IMR-90 (cell line): ENCODE measurements around the gene GAMT. TPM values are rescaled to one million over a fixed set of nuclear protein-coding genes. Genes with fewer than 3 reads are reported as not detected.

Source experiments
- ATAC-seq: fragments of 200-7000 bp; cut with Tn5 transposase; 2 replicates; pipeline ENCODE4 v1.9.1; 2020; ENCODE audit warnings: low read depth, mild to moderate bottlenecking, moderate library complexity
- BruUV-seq: library from RNA; stranded (reverse); fragments of 400-500 nt; replicated peaks from 2 replicates; lab custom pipeline; 2021; lab: Mats Ljungman, UMichigan
- CTCF ChIA-PET: fragments of 300-600 bp; formaldehyde crosslinking; extraction: SDS; loops from one replicate; lab custom pipeline; 2021; ENCODE audit warnings: antibody characterized with exemption; lab: Yijun Ruan, JAX
- POLR2A ChIA-PET: fragments of 300-600 bp; sonication (Branson Sonifier 250); formaldehyde crosslinking; loops from one replicate; lab custom pipeline; 2022; ENCODE audit warnings: antibody characterized with exemption; ENCODE audit not compliant: unreplicated experiment; lab: Charles Lee
- DNase-seq: peaks from one replicate; pipeline ENCODE4 v3.0.0; 2013
- H2AFZ ChIP-seq: replicated peaks from 2 replicates; pipeline ENCODE3; 2013; ENCODE audit warnings: low read length, mild to moderate bottlenecking; ENCODE audit not compliant: poor library complexity
- H2AK5ac ChIP-seq: 2 replicates; pipeline ENCODE4 v1.6.1; 2013; ENCODE audit warnings: low read depth, low read length, inconsistent platforms
- H2AK9ac ChIP-seq: replicated peaks from 2 replicates; pipeline ENCODE3; 2013; ENCODE audit warnings: mild to moderate bottlenecking, low read depth, low read length, moderate library complexity; ENCODE audit not compliant: poor library complexity
- H2BK120ac ChIP-seq: 2 replicates; pipeline ENCODE4 v1.6.1; 2013; ENCODE audit warnings: low read depth, low read length, inconsistent platforms
- H2BK15ac ChIP-seq: 3 replicates; pipeline ENCODE4 v1.6.1; 2013; ENCODE audit warnings: low read depth, low read length, inconsistent platforms
- H2BK20ac ChIP-seq: 2 replicates; pipeline ENCODE4 v1.6.1; 2013; ENCODE audit warnings: low read depth, mild to moderate bottlenecking, inconsistent platforms, low read length, moderate library complexity
- H2BK5ac ChIP-seq: 2 replicates; pipeline ENCODE4 v1.6.1; 2013; ENCODE audit warnings: mild to moderate bottlenecking, low read depth, low read length, inconsistent platforms; ENCODE audit not compliant: poor library complexity, severe bottlenecking
- H3K14ac ChIP-seq: replicated peaks from 2 replicates; pipeline ENCODE4 v1.6.1; 2013; ENCODE audit warnings: low read depth, low read length, inconsistent platforms
- H3K18ac ChIP-seq: 2 replicates; pipeline ENCODE4 v1.6.1; 2013; ENCODE audit warnings: low read depth, low read length, control low read depth
- H3K23ac ChIP-seq: 2 replicates; pipeline ENCODE4 v1.6.1; 2013; ENCODE audit warnings: low read depth, low read length, inconsistent platforms
- H3K27ac ChIP-seq: 2 replicates; pipeline ENCODE4 v1.5.1; 2013; ENCODE audit warnings: mild to moderate bottlenecking, control low read depth, low read length; ENCODE audit not compliant: insufficient read depth
- H3K27me3 ChIP-seq: 2 replicates; pipeline ENCODE4 v1.6.1; 2013; ENCODE audit warnings: low read length; ENCODE audit not compliant: control insufficient read depth, insufficient read depth
- H3K36me3 ChIP-seq: 2 replicates; pipeline ENCODE4 v1.6.1; 2013; ENCODE audit warnings: low read length, mixed read lengths; ENCODE audit not compliant: control insufficient read depth, insufficient read depth
- H3K4ac ChIP-seq: 2 replicates; pipeline ENCODE4 v1.6.1; 2013; ENCODE audit warnings: low read depth, low read length, inconsistent platforms
- H3K4me1 ChIP-seq: 2 replicates; pipeline ENCODE4 v1.6.1; 2013; ENCODE audit warnings: low read length, mixed read lengths; ENCODE audit not compliant: control insufficient read depth, insufficient read depth
- H3K4me2 ChIP-seq: 2 replicates; pipeline ENCODE4 v1.6.1; 2013; ENCODE audit warnings: low read depth, mild to moderate bottlenecking, control low read depth, low read length, moderate library complexity
- H3K4me3 ChIP-seq: 2 replicates; pipeline ENCODE4 v1.5.1; 2013; ENCODE audit warnings: low read depth, mild to moderate bottlenecking, control low read depth, low read length, moderate library complexity; ENCODE audit not compliant: insufficient read depth
- H3K56ac ChIP-seq: 2 replicates; pipeline ENCODE4 v1.6.1; 2013; ENCODE audit warnings: low read length, inconsistent platforms; ENCODE audit not compliant: insufficient read depth; ENCODE audit errors: extremely low read depth
- H3K79me1 ChIP-seq, 2 experiments: 2 replicates each; pipeline ENCODE4 v1.6.1; 2013; ENCODE audit warnings: low read length in 2 of 2, inconsistent platforms in 1 of 2, low read depth in 1 of 2
- H3K9ac ChIP-seq: 2 replicates; pipeline ENCODE4 v1.6.1; 2013; ENCODE audit warnings: low read depth, low read length, control low read depth
- H3K9me1 ChIP-seq: 2 replicates; pipeline ENCODE4 v1.6.1; 2013; ENCODE audit warnings: low read length, inconsistent platforms; ENCODE audit not compliant: insufficient read depth
- H3K9me3 ChIP-seq: 2 replicates; pipeline ENCODE4 v1.6.1; 2013; ENCODE audit warnings: low read length; ENCODE audit not compliant: control insufficient read depth, insufficient read depth
- H4K20me1 ChIP-seq: 2 replicates; pipeline ENCODE4 v1.6.1; 2013; ENCODE audit warnings: low read length, inconsistent platforms; ENCODE audit not compliant: insufficient read depth
- H4K5ac ChIP-seq: 2 replicates; pipeline ENCODE4 v1.6.1; 2013; ENCODE audit warnings: mild to moderate bottlenecking, low read depth, low read length, control low read depth
- H4K8ac ChIP-seq, 2 experiments: 2 replicates each; pipeline ENCODE4 v1.6.1; 2013; ENCODE audit warnings: low read depth in 2 of 2, low read length in 2 of 2, control low read depth in 1 of 2, inconsistent platforms in 1 of 2
- H4K91ac ChIP-seq: 2 replicates; pipeline ENCODE4 v1.6.1; 2013; ENCODE audit warnings: low read depth, low read length, inconsistent platforms; ENCODE audit not compliant: insufficient read depth
- BHLHE40 ChIP-seq: fragments of 150-350 bp; IDR thresholded peaks from 2 replicates; pipeline ENCODE4 v1.6.1; 2016; ENCODE audit warnings: mild to moderate bottlenecking, low read depth, low read length
- CHD1 ChIP-seq: IDR thresholded peaks from 2 replicates; pipeline ENCODE4 v1.6.1; 2012; ENCODE audit warnings: low read depth, low read length, improper control_type of control experiment
- ELK1 ChIP-seq: fragments of 150-350 bp; IDR thresholded peaks from 2 replicates; pipeline ENCODE4 v1.6.1; 2016; ENCODE audit warnings: low read depth, mild to moderate bottlenecking, low read length, moderate library complexity, borderline replicate concordance
- FOS ChIP-seq: fragments of 150-350 bp; IDR thresholded peaks from 2 replicates; pipeline ENCODE4 v1.6.1; 2016; ENCODE audit warnings: low read depth, low read length
- MAZ ChIP-seq: IDR thresholded peaks from 2 replicates; pipeline ENCODE4 v1.6.1; 2012; ENCODE audit warnings: low read depth, mild to moderate bottlenecking, low read length, improper control_type of control experiment, moderate library complexity, borderline replicate concordance
- MXI1 ChIP-seq: IDR thresholded peaks from 2 replicates; pipeline ENCODE4 v1.6.1; 2012; ENCODE audit warnings: low read depth, mild to moderate bottlenecking, low read length, moderate library complexity, borderline replicate concordance
- RAD21 ChIP-seq: IDR thresholded peaks from 2 replicates; pipeline ENCODE4 v1.6.1; 2012; ENCODE audit warnings: low read length, improper control_type of control experiment
- RCOR1 ChIP-seq: IDR thresholded peaks from 2 replicates; pipeline ENCODE4 v1.6.1; 2012; ENCODE audit warnings: mild to moderate bottlenecking, low read length, improper control_type of control experiment; ENCODE audit not compliant: insufficient replicate concordance
- SMC3 ChIP-seq: fragments of 150-350 bp; IDR thresholded peaks from 2 replicates; pipeline ENCODE4 v1.6.1; 2016; ENCODE audit warnings: low read depth, mild to moderate bottlenecking, antibody characterized with exemption, low read length, moderate library complexity
- WGBS, 2 experiments: methylation state at CpG; one replicate each; pipeline versions ENCODE4 v1.1.5 to v1.1.7; 2013; ENCODE audit warnings: missing lambda C conversion rate in 2 of 2; ENCODE audit not compliant: insufficient read length in 1 of 2; ENCODE audit errors: extremely low coverage in 2 of 2; 5-methylcytosine and 5-hydroxymethylcytosine counted together
- dilution Hi-C: fragments of 300-500 bp; cut with HindIII; formaldehyde crosslinking; loops from one replicate; pipeline ENCODE4 v1.14.3; 2018; ENCODE audit warnings: low sequenced_read_pairs; ENCODE audit not compliant: unreplicated experiment
- in situ Hi-C: fragments of 300-500 bp; cut with MboI; formaldehyde crosslinking; loops from 3 replicates; pipeline ENCODE4 v1.14.3; 2019; ENCODE audit warnings: low sequenced_read_pairs, inconsistent platforms, mixed read lengths
- intact Hi-C: fragments of 100-400 bp; cut with micrococcal nuclease; formaldehyde crosslinking; loops from 2 replicates; pipeline ENCODE4 v1.10.0; 2022
- polyA plus RNA-seq, 3 experiments: library from polyadenylated mRNA; depleted of rRNA; stranded (reverse); fragments of >200 nt; gene quantifications; 2 replicates each; pipeline ENCODE4 v1.2.3, GENCODE V29; 2012; ENCODE audit warnings: low replicate concordance in 1 of 3
- total RNA-seq: library from RNA; depleted of rRNA; stranded (reverse); fragments of >200 nt; gene quantifications from 2 replicates; pipeline ENCODE4 v1.2.3, GENCODE V29; 2012
- TF ChIP-seq, protein P1 (sequence below): conservative IDR thresholded peaks from 2 replicates; pipeline ENCODE4 v1.5.1; 2012; ENCODE audit warnings: mild to moderate bottlenecking, low read depth, low read length, improper control_type of control experiment

The GAMT gene
- total and polyA plus RNA-seq, 2 of the 4 experiments (the other 2 are of a cell fraction) = 22.8 to 51.8 TPM

GRCh38 chr19:1366296-1366695 lies 35.0 kb downstream of the GAMT start:
- H3K27ac ChIP-seq = no peak overlapping the region
- no peak overlapping the region for H2AK5ac ChIP-seq
- no peaks in the 10 kb centered on the region; the same call in 1 of the 2 replicates for H4K20me1 ChIP-seq
- ChIA-PET POLR2A (no interaction called here), CTCF (no interaction called here)
- no peak overlapping the region for H2AK9ac ChIP-seq
- H4K5ac ChIP-seq = no peak overlapping the region
- in situ Hi-C loops (no loop called here), intact Hi-C loops (no loop called here), dilution Hi-C loops (no loop called here)
- H3K4me1 ChIP-seq = peaks cover 8% of the 10 kb centered on the region
- no peak overlapping the region for H3K14ac ChIP-seq
- TF ChIP-seq RAD21 (no peak), MAZ (no peak), FOS (no peak), RCOR1 (no peak), CHD1 (no peak), SMC3 (no peak), MXI1 (no peak), ELK1 (no peak), BHLHE40 (no peak)
- TF ChIP-seq, protein P1, sequence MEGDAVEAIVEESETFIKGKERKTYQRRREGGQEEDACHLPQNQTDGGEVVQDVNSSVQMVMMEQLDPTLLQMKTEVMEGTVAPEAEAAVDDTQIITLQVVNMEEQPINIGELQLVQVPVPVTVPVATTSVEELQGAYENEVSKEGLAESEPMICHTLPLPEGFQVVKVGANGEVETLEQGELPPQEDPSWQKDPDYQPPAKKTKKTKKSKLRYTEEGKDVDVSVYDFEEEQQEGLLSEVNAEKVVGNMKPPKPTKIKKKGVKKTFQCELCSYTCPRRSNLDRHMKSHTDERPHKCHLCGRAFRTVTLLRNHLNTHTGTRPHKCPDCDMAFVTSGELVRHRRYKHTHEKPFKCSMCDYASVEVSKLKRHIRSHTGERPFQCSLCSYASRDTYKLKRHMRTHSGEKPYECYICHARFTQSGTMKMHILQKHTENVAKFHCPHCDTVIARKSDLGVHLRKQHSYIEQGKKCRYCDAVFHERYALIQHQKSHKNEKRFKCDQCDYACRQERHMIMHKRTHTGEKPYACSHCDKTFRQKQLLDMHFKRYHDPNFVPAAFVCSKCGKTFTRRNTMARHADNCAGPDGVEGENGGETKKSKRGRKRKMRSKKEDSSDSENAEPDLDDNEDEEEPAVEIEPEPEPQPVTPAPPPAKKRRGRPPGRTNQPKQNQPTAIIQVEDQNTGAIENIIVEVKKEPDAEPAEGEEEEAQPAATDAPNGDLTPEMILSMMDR = no peak
- no peak for DNase-seq
- H3K4ac ChIP-seq = no peak overlapping the region
- H3K4me2 ChIP-seq = no peak overlapping the region
- H4K8ac ChIP-seq = no peak overlapping the region
- peaks cover under 1 to 40% of the 10 kb centered on the region in 2 experiments for H3K79me1 ChIP-seq
- H3K23ac ChIP-seq = no peak overlapping the region
- H3K36me3 ChIP-seq = peaks cover 60% of the 10 kb centered on the region
- H3K4me3 ChIP-seq = no peak overlapping the region
- no peak for ATAC-seq
- no peak overlapping the region for H2BK15ac ChIP-seq
- H4K91ac ChIP-seq = no peak overlapping the region
- H3K56ac ChIP-seq = no peak overlapping the region
- no peaks in the 10 kb centered on the region for H3K27me3 ChIP-seq
- BruUV-seq = no TSS peak
- H3K9me3 ChIP-seq = no peaks in the 10 kb centered on the region
- WGBS, 2 experiments = 96% methylated on average over 4 of the region's 10 CpGs; no CpG with 5 or more reads in 1 of the 2 experiments
- no peak overlapping the region for H3K9ac ChIP-seq
- H2AFZ ChIP-seq = no peak overlapping the region
- H2BK5ac ChIP-seq = no peak overlapping the region
- peaks cover 4% of the 10 kb centered on the region for H3K9me1 ChIP-seq
- H2BK120ac ChIP-seq = no peak overlapping the region
- no peak overlapping the region for H2BK20ac ChIP-seq
- no peak overlapping the region for H3K18ac ChIP-seq
